ENCODE data around the gene TMCC2.

DNA sequence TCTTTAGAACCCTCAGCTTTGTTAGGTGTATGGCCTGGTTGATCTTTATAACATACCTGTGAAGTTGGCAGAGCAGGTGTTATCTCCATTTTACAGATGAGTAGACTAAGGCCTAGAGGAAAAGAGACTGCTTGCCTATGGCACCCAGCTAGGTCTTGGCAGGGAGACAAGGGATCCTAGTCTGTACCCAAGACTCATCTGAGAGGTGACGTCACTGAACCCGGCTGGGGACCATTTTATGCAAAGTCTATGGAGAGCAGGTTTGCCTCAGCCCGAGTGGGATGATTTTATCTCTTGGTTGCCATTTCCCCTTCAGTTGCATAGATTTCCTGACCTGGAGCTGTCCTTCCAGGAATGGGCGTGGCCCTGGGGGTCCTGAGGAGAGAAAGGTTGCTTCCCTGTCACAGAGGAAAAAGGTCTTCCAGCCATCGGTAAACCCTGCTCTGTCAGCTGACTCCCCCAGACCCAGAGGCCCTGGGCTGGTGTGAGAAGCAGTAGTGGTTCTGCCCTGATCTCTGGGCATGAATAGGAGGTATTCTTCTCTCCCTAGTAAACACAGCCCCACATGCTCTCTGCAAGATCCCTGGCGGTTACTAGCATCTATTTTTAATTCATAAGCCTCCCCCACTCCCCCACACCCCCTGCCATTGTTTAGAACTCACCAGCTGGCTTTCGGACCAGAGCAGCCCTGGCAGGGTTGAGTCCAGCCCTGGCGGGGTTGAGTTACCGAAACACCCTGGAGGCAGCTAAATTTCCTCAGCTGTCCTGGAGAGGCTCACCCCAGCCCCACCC, 19.6 kb downstream of the TMCC2 start:
- no peak for TF ChIP-seq TEAD4 (IDR thresholded peaks at IDR 0.05)
- TF ChIP-seq TAF1 (IDR thresholded peaks at IDR 0.05; ENCODE audit: low read depth): no peak
- TF ChIP-seq EP300 (IDR thresholded peaks at IDR 0.05; ENCODE audit: borderline replicate concordance): no peak
- TF ChIP-seq, protein P1, sequence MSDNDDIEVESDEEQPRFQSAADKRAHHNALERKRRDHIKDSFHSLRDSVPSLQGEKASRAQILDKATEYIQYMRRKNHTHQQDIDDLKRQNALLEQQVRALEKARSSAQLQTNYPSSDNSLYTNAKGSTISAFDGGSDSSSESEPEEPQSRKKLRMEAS (IDR thresholded peaks at IDR 0.05): no peak

Measured in Ishikawa (cell line).